ENCODE data around the gene ZNF593OS.

- TF ChIP-seq CTCF (IDR thresholded peaks at IDR 0.05 in 4 of 5, conservative IDR thresholded peaks at IDR 0.05 in 1 of 5) (no peak), POLR2A (IDR thresholded peaks at IDR 0.05) (no peak)
These were observed 49.5 kb downstream of the ZNF593OS start for GRCh38 chr1:26121854-26122773.
